Activated CD4-positive, alpha-beta T cell treated with anti-CD3 and anti-CD28 coated beads for 1 hour (primary cell): Measurements from ENCODE around the gene DGCR6L.
A peak's percentile ranks its signal among the peaks of the same experiment; 100 is the strongest.
"Not testable (repeated sequence)": the region's sequence is repeated elsewhere in the genome, so short reads cannot be mapped to it uniquely, and the experiment has no call there.

Source experiments
- DNase-seq: peaks from one replicate; pipeline ENCODE4 v3.0.0-alpha.2; 2020

Gene DGCR6L

GRCh38 chr22:20319745-20320658 lies at the start of gene DGCR6L:
TSS of gene DGCR6L (minus strand) at chr22:20320060. CDS start at chr22:20319988, 72 bp downstream.
- peak; percentile 95 for DNase-seq

GRCh38 chr22:20368875-20369274 lies 49.0 kb upstream of the DGCR6L start:
- DNase-seq = not testable (repeated sequence)

- DNase-seq = not testable (repeated sequence)
Measured at GRCh38 chr22:20366841-20367240, 47.0 kb upstream of the DGCR6L start.

GRCh38 chr22:20364335-20365260 lies 44.7 kb upstream of the DGCR6L start:
- not testable (repeated sequence) for DNase-seq

GRCh38 chr22:20362403-20362802 lies 42.5 kb upstream of the DGCR6L start:
- not testable (repeated sequence) for DNase-seq

GRCh38 chr22:20361752-20362229 lies 41.9 kb upstream of the DGCR6L start:
- DNase-seq = not testable (repeated sequence)

GRCh38 chr22:20360866-20361751 lies 41.2 kb upstream of the DGCR6L start:
- not testable (repeated sequence) for DNase-seq

- DNase-seq = not testable (repeated sequence)
Measured at GRCh38 chr22:20360261-20360660, 40.4 kb upstream of the DGCR6L start.

GRCh38 chr22:20358503-20359239 lies 38.8 kb upstream of the DGCR6L start:
- DNase-seq = not testable (repeated sequence)

- not testable (repeated sequence) for DNase-seq
Measured at GRCh38 chr22:20357967-20358366, 38.1 kb upstream of the DGCR6L start.

- DNase-seq = not testable (repeated sequence)
Measured at GRCh38 chr22:20356906-20357305, 37.0 kb upstream of the DGCR6L start.

GRCh38 chr22:20355939-20356636 lies 36.2 kb upstream of the DGCR6L start:
- DNase-seq = not testable (repeated sequence)

GRCh38 chr22:20354238-20354975 lies 34.5 kb upstream of the DGCR6L start:
- DNase-seq = no peak

- DNase-seq = not testable (repeated sequence)
Measured at GRCh38 chr22:20352536-20352935, 32.7 kb upstream of the DGCR6L start.

- not testable (repeated sequence) for DNase-seq
Measured at GRCh38 chr22:20346553-20346952, 26.7 kb upstream of the DGCR6L start.

- not testable (repeated sequence) for DNase-seq
Measured at GRCh38 chr22:20338291-20338690, 18.4 kb upstream of the DGCR6L start.

GRCh38 chr22:20337807-20338206 lies 17.9 kb upstream of the DGCR6L start:
- DNase-seq = not testable (repeated sequence)

- not testable (repeated sequence) for DNase-seq
Measured at GRCh38 chr22:20336561-20336960, 16.7 kb upstream of the DGCR6L start.

GRCh38 chr22:20328569-20328930 lies 8.7 kb upstream of the DGCR6L start:
- DNase-seq = not testable (repeated sequence)

GRCh38 chr22:20325996-20326395 lies 6.1 kb upstream of the DGCR6L start:
- not testable (repeated sequence) for DNase-seq
